Glutamatergic neuron (in vitro differentiated cells): Measurements from ENCODE around the gene ZFP36L2. TPM values are rescaled to one million over a fixed set of nuclear protein-coding genes. Genes with fewer than 3 reads are reported as not detected.

Experiments used
- DNase-seq: peaks from one replicate; pipeline ENCODE4 v3.0.0; 2022
- H3K27ac Mint-ChIP-seq: one replicate; pipeline ENCODE4 v1.8.0; 2020; ENCODE audit warnings: mild to moderate bottlenecking, mixed read lengths, inconsistent platforms; ENCODE audit not compliant: unreplicated experiment
- H3K27me3 Mint-ChIP-seq: one replicate; pipeline ENCODE4 v1.8.0; 2020; ENCODE audit warnings: mild to moderate bottlenecking, moderate library complexity, mixed read lengths, inconsistent platforms; ENCODE audit not compliant: unreplicated experiment
- H3K36me3 Mint-ChIP-seq: one replicate; pipeline ENCODE4 v1.8.0; 2020; ENCODE audit warnings: mild to moderate bottlenecking, mixed read lengths, inconsistent platforms; ENCODE audit not compliant: unreplicated experiment
- H3K4me1 Mint-ChIP-seq: one replicate; pipeline ENCODE4 v1.8.0; 2020; ENCODE audit warnings: mild to moderate bottlenecking, low read depth, mixed read lengths, inconsistent platforms; ENCODE audit not compliant: unreplicated experiment
- H3K4me3 Mint-ChIP-seq: one replicate; pipeline ENCODE4 v1.8.0; 2020; ENCODE audit warnings: mild to moderate bottlenecking, mixed read lengths, inconsistent platforms; ENCODE audit not compliant: unreplicated experiment
- H3K9me3 Mint-ChIP-seq: one replicate; pipeline ENCODE4 v1.8.0; 2020; ENCODE audit warnings: mild to moderate bottlenecking, moderate library complexity, mixed read lengths, inconsistent platforms; ENCODE audit not compliant: unreplicated experiment
- CTCF ChIP-seq: fragments of 200-600 bp; sonication (generic); IDR thresholded peaks from one replicate; pipeline ENCODE4 v1.5.0; 2021; ENCODE audit not compliant: partially characterized antibody, unreplicated experiment
- total RNA-seq: library from RNA; stranded (reverse); fragmentation: NEBNext Ultra II Directional; extraction: Animal tissue kit (Norgen Biotek cat#: 25700); gene quantifications from one replicate; pipeline ENCODE4 v1.2.1, GENCODE V29; 2021; ENCODE audit not compliant: unreplicated experiment

ZFP36L2 gene
- total RNA-seq, 1 donor from 2014 or later, result 0.88 TPM

DNA sequence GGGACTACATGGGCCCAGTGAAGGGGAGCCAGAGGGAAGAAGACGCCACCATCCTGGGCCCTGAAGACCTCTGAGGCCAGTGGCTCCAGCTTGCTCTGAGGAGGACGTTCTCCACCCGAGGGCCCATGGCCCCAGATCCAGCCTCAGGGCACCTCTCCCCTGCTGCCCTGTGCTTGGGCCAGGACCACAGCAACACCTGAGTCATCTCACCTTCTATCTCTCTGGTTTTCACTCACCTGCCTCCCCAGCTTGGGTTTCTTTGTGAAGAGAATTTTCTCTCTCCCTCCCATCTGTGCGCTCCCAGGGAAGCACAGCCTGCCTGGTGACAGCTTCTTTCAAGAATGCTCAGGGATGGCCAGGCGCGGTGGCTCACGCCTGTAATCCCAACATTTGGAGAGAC is 19.8 kb downstream of the ZFP36L2 start:
- Mint-ChIP-seq H3K4me1 (no peaks in the 10 kb centered on the region), H3K27ac (no peak overlapping the region), H3K4me3 (no peak overlapping the region), H3K36me3 (no peaks in the 10 kb centered on the region), H3K9me3 (peaks cover 4% of the 10 kb centered on the region), H3K27me3 (peaks cover 4% of the 10 kb centered on the region)
- no peak for TF ChIP-seq CTCF
- DNase-seq, result no peak

- H3K9me3 Mint-ChIP-seq, result peaks cover 2% of the 10 kb centered on the region
- peaks cover 5% of the 10 kb centered on the region for H3K27me3 Mint-ChIP-seq
- H3K36me3 Mint-ChIP-seq, result no peaks in the 10 kb centered on the region
- H3K27ac Mint-ChIP-seq, result no peak overlapping the region
- H3K4me1 Mint-ChIP-seq, result no peaks in the 10 kb centered on the region
- no peak overlapping the region for H3K4me3 Mint-ChIP-seq
- DNase-seq, result no peak
- no peak for TF ChIP-seq CTCF
Observed at GRCh38 chr2:43203373-43203772, 23.0 kb downstream of the ZFP36L2 start.

GRCh38 chr2:43202289-43202688 is 24.1 kb downstream of the ZFP36L2 start:
- H3K4me3 Mint-ChIP-seq, result no peak overlapping the region
- H3K27me3 Mint-ChIP-seq, result peaks cover 3% of the 10 kb centered on the region
- no peaks in the 10 kb centered on the region for H3K36me3 Mint-ChIP-seq
- DNase-seq, result no peak
- H3K9me3 Mint-ChIP-seq, result peaks cover 2% of the 10 kb centered on the region
- H3K4me1 Mint-ChIP-seq, result no peaks in the 10 kb centered on the region
- no peak for TF ChIP-seq CTCF
- H3K27ac Mint-ChIP-seq, result no peak overlapping the region

GRCh38 chr2:43201497-43201896 is 24.9 kb downstream of the ZFP36L2 start:
- Mint-ChIP-seq H3K4me1 (no peaks in the 10 kb centered on the region), H3K27ac (no peak overlapping the region), H3K27me3 (peaks cover 3% of the 10 kb centered on the region), H3K4me3 (no peak overlapping the region), H3K36me3 (no peaks in the 10 kb centered on the region), H3K9me3 (peaks cover 2% of the 10 kb centered on the region)
- no peak for DNase-seq
- TF ChIP-seq CTCF, result no peak

- TF ChIP-seq CTCF, result no peak
- H3K36me3 Mint-ChIP-seq, result no peaks in the 10 kb centered on the region
- H3K27ac Mint-ChIP-seq, result no peak overlapping the region
- no peak for DNase-seq
- no peak overlapping the region for H3K4me3 Mint-ChIP-seq
- peaks cover 4% of the 10 kb centered on the region for H3K9me3 Mint-ChIP-seq
- peaks cover 3% of the 10 kb centered on the region for H3K27me3 Mint-ChIP-seq
- H3K4me1 Mint-ChIP-seq, result no peaks in the 10 kb centered on the region
Observed at GRCh38 chr2:43201016-43201415, 25.4 kb downstream of the ZFP36L2 start.
